Measurements from ENCODE around the gene C2CD4C. TPM values are rescaled to one million over a fixed set of nuclear protein-coding genes. Genes with fewer than 3 reads are reported as not detected.

Gene C2CD4C
- total and polyA plus RNA-seq, 2 donors from 2014 or later = 0.99 to 1.9 TPM

DNA sequence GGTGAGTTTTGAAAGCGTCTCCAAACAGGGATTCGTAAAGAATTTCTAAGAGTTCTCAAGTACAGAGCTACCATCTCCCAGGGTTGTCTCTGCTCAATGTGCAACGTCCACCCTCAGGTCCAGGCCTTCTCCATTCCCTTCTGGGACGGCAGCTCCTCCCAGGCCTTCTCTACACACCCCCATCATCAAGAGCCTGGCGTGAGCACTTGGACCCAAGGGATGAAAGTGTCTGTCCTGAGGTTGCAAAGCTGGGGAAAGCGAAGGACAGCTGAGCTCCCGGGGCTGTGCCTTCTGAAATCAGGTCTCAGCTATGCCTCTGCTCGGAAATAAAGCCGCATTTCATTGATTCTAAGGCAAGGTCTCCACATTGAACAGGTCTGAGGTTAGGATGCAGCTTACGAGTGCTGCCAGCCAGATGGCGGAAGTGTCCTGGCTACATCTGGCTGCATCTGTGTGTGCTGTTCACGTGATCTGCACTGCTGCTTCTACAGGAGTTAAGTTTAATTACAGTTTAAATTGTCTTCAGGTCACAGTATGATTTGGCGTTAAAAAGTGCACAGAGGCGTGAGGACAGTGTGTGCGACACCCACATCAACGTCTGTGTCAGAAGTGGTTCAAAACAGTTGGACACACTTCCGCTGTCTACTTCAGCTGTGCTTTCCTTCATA lies 37.3 kb downstream of the C2CD4C start:
- no peaks in the 10 kb centered on the region for H3K27me3 ChIP-seq (ENCODE audit: control insufficient read depth, insufficient read depth, low read length)
- FAIRE-seq (no peak), DNase-seq (peak in 3 of 5 donors; percentile 27 to 67 (median 60))

DNA sequence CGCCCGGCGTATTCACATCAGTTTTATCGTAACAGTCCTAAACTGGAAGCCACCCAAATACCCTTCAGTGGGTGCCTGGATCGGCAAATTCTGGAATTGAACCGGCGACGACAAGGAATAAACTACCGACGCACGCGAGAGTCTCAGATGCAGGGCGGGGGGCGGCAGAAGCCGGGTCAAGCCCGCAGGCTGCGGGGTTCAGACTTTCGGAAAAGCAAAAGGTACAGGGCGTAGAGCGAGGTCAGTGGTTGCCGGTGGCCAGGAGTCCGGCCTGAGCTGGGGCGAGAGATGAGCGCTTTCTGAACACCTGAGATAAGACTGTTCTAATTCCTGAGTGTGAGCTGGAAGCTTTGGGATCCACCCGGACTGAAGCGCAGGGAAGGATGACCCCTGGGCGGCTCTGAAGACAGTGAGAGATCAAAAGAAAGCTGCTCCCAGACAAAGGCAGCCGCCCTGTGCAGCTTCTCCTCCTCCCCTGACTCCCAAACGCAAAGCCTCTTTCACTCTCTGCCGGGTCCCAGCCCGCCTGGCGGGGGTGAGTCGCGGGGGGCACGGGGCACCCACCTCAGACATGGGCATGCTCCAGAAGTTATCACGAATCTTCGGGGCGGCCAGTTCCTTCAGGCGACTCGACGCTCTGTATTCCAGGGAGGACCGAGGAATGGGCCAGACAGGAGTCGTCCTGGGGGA lies 38.2 kb downstream of the C2CD4C start:
- H3K9ac ChIP-seq (ENCODE audit: low read length in 3 of 3) = no peak overlapping the region
- H3K4me1 ChIP-seq (ENCODE audit: control insufficient read depth in 2 of 3, insufficient read depth in 2 of 3, low read depth in 1 of 3, low read length in 3 of 3) = peaks cover 0 to 5% (median 0%) of the 10 kb centered on the region in 3 donors
- TF ChIP-seq CTCF (IDR thresholded peaks at IDR 0.05; ENCODE audit: borderline replicate concordance, extremely low read depth, insufficient read depth) = no peak
- no peak overlapping the region for H3K27ac ChIP-seq (ENCODE audit: low read depth in 2 of 2, low read length in 2 of 2)
- no peaks in the 10 kb centered on the region for H3K27me3 ChIP-seq (ENCODE audit: control insufficient read depth, insufficient read depth, low read length)
- H3K4me3 ChIP-seq (ENCODE audit: low read length in 3 of 3) = no peak overlapping the region
- no peaks in the 10 kb centered on the region for H3K36me3 ChIP-seq (ENCODE audit: control insufficient read depth in 2 of 3, insufficient read depth in 3 of 3, low read length in 3 of 3)
- FAIRE-seq = no peak
- intact Hi-C loops (cut with DNase I) = no loop called here
- H3K9me3 ChIP-seq (ENCODE audit: control insufficient read depth in 2 of 3, insufficient read depth in 1 of 3, low read length in 3 of 3) = no peaks in the 10 kb centered on the region
- peak in 2 of 5 donors; percentile 38 to 57 for DNase-seq

More for the DNA sequence above, 37.3 kb downstream of the C2CD4C start:
- intact Hi-C loops (cut with DNase I) = no loop called here
- peaks cover 0 to 5% (median 0%) of the 10 kb centered on the region in 3 donors for H3K4me1 ChIP-seq (ENCODE audit: control insufficient read depth in 2 of 3, insufficient read depth in 2 of 3, low read depth in 1 of 3, low read length in 3 of 3)
- H3K9ac ChIP-seq (ENCODE audit: low read length in 3 of 3) = no peak overlapping the region
- H3K9me3 ChIP-seq (ENCODE audit: control insufficient read depth in 2 of 3, insufficient read depth in 1 of 3, low read length in 3 of 3) = no peaks in the 10 kb centered on the region
- H3K4me3 ChIP-seq (ENCODE audit: low read length in 3 of 3) = no peak overlapping the region
- no peaks in the 10 kb centered on the region for H3K36me3 ChIP-seq (ENCODE audit: control insufficient read depth in 2 of 3, insufficient read depth in 3 of 3, low read length in 3 of 3)
- no peak for TF ChIP-seq CTCF (IDR thresholded peaks at IDR 0.05; ENCODE audit: borderline replicate concordance, extremely low read depth, insufficient read depth)
- H3K27ac ChIP-seq (ENCODE audit: low read depth in 2 of 2, low read length in 2 of 2) = no peak overlapping the region

- no peak for TF ChIP-seq CTCF (IDR thresholded peaks at IDR 0.05; ENCODE audit: borderline replicate concordance, extremely low read depth, insufficient read depth)
- peak in 1 of 5 donors; percentile 37 for DNase-seq
- FAIRE-seq = no peak
- Histone ChIP-seq H3K27ac (ENCODE audit: low read depth in 2 of 2, low read length in 2 of 2) (no peak overlapping the region), H3K36me3 (ENCODE audit: control insufficient read depth in 2 of 3, insufficient read depth in 3 of 3, low read length in 3 of 3) (no peaks in the 10 kb centered on the region), H3K4me3 (ENCODE audit: low read length in 3 of 3) (no peak overlapping the region), H3K9me3 (ENCODE audit: control insufficient read depth in 2 of 3, insufficient read depth in 1 of 3, low read length in 3 of 3) (no peaks in the 10 kb centered on the region), H3K27me3 (ENCODE audit: control insufficient read depth, insufficient read depth, low read length) (no peaks in the 10 kb centered on the region), H3K9ac (ENCODE audit: low read length in 3 of 3) (no peak overlapping the region), H3K4me1 (ENCODE audit: control insufficient read depth in 2 of 3, insufficient read depth in 2 of 3, low read depth in 1 of 3, low read length in 3 of 3) (peaks cover 0 to 5% (median 0%) of the 10 kb centered on the region in 3 donors)
- intact Hi-C loops (cut with DNase I) = no loop called here
Measured at GRCh38 chr19:369876-370275, 39.1 kb downstream of the C2CD4C start.

Data from kidney (tissue), 14 donors.